ENCODE results near the gene AP3S2. TPM values are rescaled to one million over a fixed set of nuclear protein-coding genes. Genes with fewer than 3 reads are reported as not detected.

AP3S2 gene
- total RNA-seq, 1 experiment from 2014 or later = 23.3 TPM

GRCh38 chr15:89792106-89792805 lies 101.5 kb downstream of the AP3S2 start:
- no peak overlapping the region for H3K9ac ChIP-seq (ENCODE audit: low read length)
- peaks cover 4% of the 10 kb centered on the region in 2 experiments; a peak in 1 of 4 replicates for H3K4me1 ChIP-seq (ENCODE audit: control insufficient read depth in 1 of 2, insufficient read depth in 2 of 2, low read length in 2 of 2)
- no peak overlapping the region for H3K4me2 ChIP-seq (ENCODE audit: low read length)
- H3K27ac ChIP-seq (ENCODE audit: low read depth, low read length) = no peak overlapping the region
- H3K27me3 ChIP-seq (ENCODE audit: insufficient read depth, low read length) = no peaks in the 10 kb centered on the region
- ATAC-seq = no peak
- H3K36me3 ChIP-seq (ENCODE audit: control insufficient read depth in 1 of 2, insufficient read depth in 2 of 2, low read length in 2 of 2) = no peaks in the 10 kb centered on the region
- POLR2A ChIA-PET = no interaction called here
- RAD21 ChIA-PET (ENCODE audit: low non-redundant PET in 1 of 2, low total read pairs in 2 of 2, uncharacterized antibody in 2 of 2, unreplicated experiment in 2 of 2) = no interaction called here
- DNase-seq (ENCODE audit: low read depth, low spot score) = no peak
- no TSS peak for BruUV-seq (replicated peaks)
- intact Hi-C loops (cut with micrococcal nuclease) = no loop called here
- no peaks in the 10 kb centered on the region for H3K9me3 ChIP-seq (ENCODE audit: control insufficient read depth in 1 of 2, insufficient read depth in 1 of 2, low read depth in 1 of 2, low read length in 2 of 2)
- TF ChIP-seq CEBPB (IDR thresholded peaks at IDR 0.05; ENCODE audit: low read depth) = no peak
- no peak for TF ChIP-seq ZNF274 (IDR thresholded peaks at IDR 0.05; ENCODE audit: low read depth, low read length)
- TF ChIP-seq TCF7L2 (IDR thresholded peaks at IDR 0.05; ENCODE audit: borderline replicate concordance, extremely low read depth, insufficient read depth, insufficient read length) = no peak
- TF ChIP-seq POLR2A (IDR thresholded peaks at IDR 0.05; ENCODE audit: borderline replicate concordance, extremely low read depth, insufficient read depth, insufficient read length) = no peak
- TF ChIP-seq SRF (IDR thresholded peaks at IDR 0.05; ENCODE audit: low read depth) = no peak
- TF ChIP-seq YY1 (IDR thresholded peaks at IDR 0.05; ENCODE audit: extremely low read depth, insufficient replicate concordance, low read depth, low read length) = no peak
- TF ChIP-seq MAX (IDR thresholded peaks at IDR 0.05) = no peak
- no peak for TF ChIP-seq EZH2 (IDR thresholded peaks at IDR 0.05)
- TF ChIP-seq ZFX (IDR thresholded peaks at IDR 0.05) = no peak
- TF ChIP-seq EGR1 (IDR thresholded peaks at IDR 0.05; ENCODE audit: low read depth) = no peak
- TF ChIP-seq CBX3 (IDR thresholded peaks at IDR 0.05; ENCODE audit: low read depth) = no peak
- no peak for TF ChIP-seq FOSL1 (IDR thresholded peaks at IDR 0.05; ENCODE audit: low read depth)
- TF ChIP-seq JUND (IDR thresholded peaks at IDR 0.05) = no peak
- no peak for TF ChIP-seq ATF3 (IDR thresholded peaks at IDR 0.05)
- no peaks in the 10 kb centered on the region for H4K20me1 ChIP-seq (ENCODE audit: insufficient read depth)
- no peaks in the 10 kb centered on the region for H3K9me2 ChIP-seq (ENCODE audit: insufficient read depth)
- no peak overlapping the region for H3K4me3 ChIP-seq (replicated peaks in 1 of 2; ENCODE audit: low read depth in 1 of 2, low read length in 2 of 2)
- no peaks in the 10 kb centered on the region for H3K79me2 ChIP-seq (ENCODE audit: insufficient read depth, low read length)
- CTCF ChIA-PET = interaction anchor here (0.7 kb wide), 1 partner anchor 38 kb away, joined by 3 read pairs; no protein-coding TSS in a partner anchor
- no peak overlapping the region for H2AFZ ChIP-seq (ENCODE audit: low read depth, low read length, poor library complexity, severe bottlenecking)
